H1 (cell line): ENCODE results near the gene ZBTB49. TPM values are rescaled to one million over a fixed set of nuclear protein-coding genes. Genes with fewer than 3 reads are reported as not detected.

ENCODE experiments used
- CTCF ChIA-PET: fragments of 300-600 bp; sonication (Branson Sonifier 250); formaldehyde crosslinking; loops from one replicate; lab custom pipeline; 2021; ENCODE audit not compliant: partially characterized antibody; lab: Charles Lee
- POLR2A ChIA-PET: fragments of 300-600 bp; sonication (Branson Sonifier 250); formaldehyde crosslinking; loops from one replicate; lab custom pipeline; 2021; ENCODE audit warnings: inconsistent platforms; ENCODE audit not compliant: partially characterized antibody; lab: Charles Lee
- DNase-seq, 2 experiments: peaks; one replicate each; pipeline versions ENCODE4 v3.0.0 to v3.0.0-alpha.2; 2010 to 2022; ENCODE audit warnings: low spot score in 2 of 2, low read depth in 1 of 2, mixed read lengths in 1 of 2
- FAIRE-seq: peaks from 2 replicates; lab custom pipeline; 2011; peaks lifted over from hg19 to GRCh38; lab: Jason Lieb, UNC
- H2AFZ ChIP-seq: 2 replicates; pipeline ENCODE4 v1.8.1; 2012; ENCODE audit warnings: low read length, inconsistent platforms
- H2AK5ac ChIP-seq: 2 replicates; pipeline ENCODE4 v1.6.1; 2013; ENCODE audit warnings: low read depth, low read length
- H2BK120ac ChIP-seq: replicated peaks from 2 replicates; pipeline ENCODE3; 2013; ENCODE audit warnings: low read depth, low read length, inconsistent platforms
- H2BK12ac ChIP-seq: 2 replicates; pipeline ENCODE4 v1.6.1; 2013; ENCODE audit warnings: low read depth, low read length
- H2BK15ac ChIP-seq: 2 replicates; pipeline ENCODE4 v1.6.1; 2013; ENCODE audit warnings: low read length
- H2BK20ac ChIP-seq: 2 replicates; pipeline ENCODE4 v1.6.1; 2013; ENCODE audit warnings: low read length
- H2BK5ac ChIP-seq: 2 replicates; pipeline ENCODE4 v1.6.1; 2013; ENCODE audit warnings: low read depth, low read length
- H3K14ac ChIP-seq: 2 replicates; pipeline ENCODE4 v1.6.1; 2013; ENCODE audit warnings: inconsistent platforms; ENCODE audit not compliant: insufficient read length
- H3K18ac ChIP-seq: 2 replicates; pipeline ENCODE4 v1.6.1; 2013; ENCODE audit warnings: low read length; ENCODE audit errors: extremely low read depth
- H3K23ac ChIP-seq: 2 replicates; pipeline ENCODE4 v1.6.1; 2013; ENCODE audit warnings: inconsistent platforms; ENCODE audit not compliant: insufficient read length
- H3K23me2 ChIP-seq: 2 replicates; pipeline ENCODE4 v1.6.1; 2013; ENCODE audit warnings: low read depth, low read length
- H3K27ac ChIP-seq: 2 replicates; pipeline ENCODE4 v1.6.1; 2011; ENCODE audit warnings: low read depth, low read length, inconsistent platforms
- H3K27me3 ChIP-seq, 4 experiments: replicated peaks in 1 of 4; 1 replicate in 1 of 4; 2 replicates in 3 of 4; pipeline versions ENCODE4 v1.6.1 to v1.8.1; 2011 to 2013; ENCODE audit warnings: low read length in 3 of 4, mild to moderate bottlenecking in 3 of 4, inconsistent platforms in 2 of 4, mixed read lengths in 2 of 4, moderate library complexity in 1 of 4; ENCODE audit not compliant: control insufficient read depth in 3 of 4, insufficient read depth in 3 of 4; ENCODE audit errors: extremely low read depth in 1 of 4
- H3K36me3 ChIP-seq, 4 experiments: 2 replicates each; pipeline versions ENCODE4 v1.6.1 to v1.8.1; 2011 to 2013; ENCODE audit warnings: mild to moderate bottlenecking in 4 of 4, low read length in 3 of 4, moderate library complexity in 2 of 4, control low read depth in 1 of 4, inconsistent platforms in 1 of 4; ENCODE audit not compliant: insufficient read depth in 4 of 4, control insufficient read depth in 2 of 4
- H3K4ac ChIP-seq: replicated peaks from 2 replicates; pipeline ENCODE3; 2013; ENCODE audit warnings: low read length, low read depth, mixed read lengths, inconsistent platforms; ENCODE audit not compliant: insufficient read length
- H3K4me1 ChIP-seq, 4 experiments: replicated peaks in 1 of 4; 1 replicate in 1 of 4; 2 replicates in 3 of 4; pipeline versions ENCODE4 v1.6.1 to v1.8.1; 2011 to 2013; ENCODE audit warnings: low read length in 3 of 4, inconsistent platforms in 2 of 4, mixed read lengths in 1 of 4; ENCODE audit not compliant: insufficient read depth in 4 of 4, control insufficient read depth in 3 of 4
- H3K4me2 ChIP-seq, 2 experiments: 2 replicates each; pipeline versions ENCODE4 v1.6.1 to v1.8.1; 2011 to 2013; ENCODE audit warnings: low read depth in 2 of 2, low read length in 2 of 2, control low read depth in 1 of 2, inconsistent platforms in 1 of 2, mild to moderate bottlenecking in 1 of 2; ENCODE audit not compliant: insufficient read depth in 1 of 2
- H3K4me3 ChIP-seq, 4 experiments: fragments of 200-600, 300-600 bp in 1 of 4; sonication (generic), shearing (Covaris generic), sonication (Bioruptor Twin) in 1 of 4; 2 replicates each; pipeline versions ENCODE4 v1.5.1 to v1.8.1; 2011 to 2016; ENCODE audit warnings: low read length in 4 of 4, low read depth in 3 of 4, control low read depth in 2 of 4, inconsistent platforms in 2 of 4, mild to moderate bottlenecking in 2 of 4, mixed read lengths in 1 of 4, moderate library complexity in 1 of 4; ENCODE audit not compliant: insufficient read depth in 2 of 4; ENCODE audit errors: extremely low read depth in 1 of 4
- H3K56ac ChIP-seq: replicated peaks from 2 replicates; pipeline ENCODE3; 2013; ENCODE audit warnings: low read depth, mild to moderate bottlenecking, mixed read lengths, low read length, inconsistent platforms; ENCODE audit not compliant: insufficient read length
- H3K79me1 ChIP-seq: 2 replicates; pipeline ENCODE4 v1.6.1; 2013; ENCODE audit warnings: low read depth, low read length, control low read depth
- H3K79me2 ChIP-seq, 2 experiments: 2 replicates each; pipeline versions ENCODE4 v1.6.1 to v1.8.1; 2012 to 2013; ENCODE audit warnings: low read length in 2 of 2, mild to moderate bottlenecking in 2 of 2, inconsistent platforms in 1 of 2; ENCODE audit not compliant: insufficient read depth in 2 of 2, control insufficient read depth in 1 of 2
- H3K9ac ChIP-seq, 4 experiments: replicated peaks in 1 of 4; 1 replicate in 1 of 4; 2 replicates in 3 of 4; pipeline versions ENCODE4 v1.6.1 to v1.8.1; 2011 to 2013; ENCODE audit warnings: low read depth in 3 of 4, low read length in 3 of 4, control low read depth in 2 of 4, mild to moderate bottlenecking in 2 of 4, moderate library complexity in 2 of 4, inconsistent platforms in 1 of 4; ENCODE audit errors: extremely low read depth in 1 of 4
- H3K9me3 ChIP-seq, 2 experiments: 2 replicates each; pipeline versions ENCODE4 v1.6.1 to v1.8.1; 2012 to 2013; ENCODE audit warnings: mild to moderate bottlenecking in 2 of 2, moderate library complexity in 2 of 2, control low read depth in 1 of 2, inconsistent platforms in 1 of 2, low read depth in 1 of 2, low read length in 1 of 2, mixed read lengths in 1 of 2; ENCODE audit not compliant: insufficient read depth in 2 of 2
- H4K20me1 ChIP-seq, 2 experiments: replicated peaks in 1 of 2; 2 replicates each; pipeline versions ENCODE3 to v1.8.1; 2011 to 2013; ENCODE audit warnings: inconsistent platforms in 2 of 2, low read length in 2 of 2, mild to moderate bottlenecking in 1 of 2; ENCODE audit not compliant: insufficient read depth in 2 of 2, control insufficient read depth in 1 of 2
- H4K5ac ChIP-seq: 2 replicates; pipeline ENCODE4 v1.6.1; 2013; ENCODE audit warnings: low read length, low read depth, mixed read lengths, inconsistent platforms; ENCODE audit not compliant: insufficient read length
- H4K8ac ChIP-seq: 2 replicates; pipeline ENCODE4 v1.8.0; 2013; ENCODE audit warnings: mild to moderate bottlenecking, moderate library complexity, low read length, inconsistent platforms; ENCODE audit not compliant: insufficient read depth; ENCODE audit errors: extremely low read depth
- H4K91ac ChIP-seq: replicated peaks from 2 replicates; pipeline ENCODE3; 2013; ENCODE audit warnings: low read length, mixed read lengths, inconsistent platforms; ENCODE audit not compliant: insufficient read length
- CEBPB ChIP-seq: IDR thresholded peaks from 2 replicates; pipeline ENCODE4 v1.6.1; 2012; ENCODE audit warnings: low read depth, low read length
- CREB1 ChIP-seq: IDR thresholded peaks from 2 replicates; pipeline ENCODE4 v1.6.1; 2012; ENCODE audit warnings: inconsistent platforms
- KDM5A ChIP-seq: fragments of 200-600 bp; IDR thresholded peaks from 2 replicates; pipeline ENCODE4 v1.7.1; 2012; ENCODE audit warnings: mild to moderate bottlenecking, low read length, inconsistent platforms, mixed read lengths
- RFX5 ChIP-seq: IDR thresholded peaks from 2 replicates; pipeline ENCODE4 v1.6.1; 2011; ENCODE audit warnings: low read depth, low read length, improper control_type of control experiment, borderline replicate concordance
- SUZ12 ChIP-seq: fragments of 200-600 bp; sonication (generic); IDR thresholded peaks from 2 replicates; pipeline ENCODE4 v1.6.1; 2012; ENCODE audit warnings: mild to moderate bottlenecking, inconsistent platforms, low read length, moderate library complexity, mixed read lengths
- WGBS, 2 experiments: shearing (Covaris generic) in 1 of 2; methylation state at CpG; one replicate each; pipeline versions ENCODE4 v1.1.6 to v1.1.7; 2013 to 2015; ENCODE audit warnings: low lambda C conversion rate in 2 of 2, mixed read lengths in 2 of 2, inconsistent platforms in 1 of 2, low coverage in 1 of 2, missing lambda C conversion rate in 1 of 2; ENCODE audit not compliant: insufficient replicate concordance in 2 of 2, insufficient coverage in 1 of 2, insufficient read length in 1 of 2; ENCODE audit errors: extremely low coverage in 1 of 2, missing lambda C conversion rate in 1 of 2; 5-methylcytosine and 5-hydroxymethylcytosine counted together
- polyA plus RNA-seq, 7 experiments: library from polyadenylated mRNA; depleted of rRNA in 3 of 7; stranded (reverse) in 5 of 7; unstranded in 2 of 7; fragments of >200 nt in 5 of 7; fragments of 200-250 nt in 2 of 7; gene quantifications; 1 replicate in 5 of 7; 2 replicates in 1 of 7; 4 replicates in 1 of 7; pipeline versions ENCODE4 v1.2.1 to v1.2.3, GENCODE V29; 2011 to 2013; ENCODE audit warnings: missing spikeins in 2 of 7, mixed read lengths in 2 of 7
- total RNA-seq: library from RNA; stranded (reverse); fragmentation: NEBNext Ultra II Directional; extraction: Animal tissue kit (Norgen Biotek cat#: 25700); gene quantifications from 2 replicates; pipeline ENCODE4 v1.2.1, GENCODE V29; 2021
- TF ChIP-seq, protein P1 (sequence below): IDR thresholded peaks from 2 replicates; pipeline ENCODE4 v1.6.1; 2011; ENCODE audit warnings: low read depth, mild to moderate bottlenecking, low read length; ENCODE audit not compliant: insufficient read depth

Gene ZBTB49
- total and polyA plus RNA-seq, 2 of the 8 experiments (the other 6 are each of a cell fraction or from before 2014, with no cell fraction given), result 4.2 to 6.8 TPM

DNA sequence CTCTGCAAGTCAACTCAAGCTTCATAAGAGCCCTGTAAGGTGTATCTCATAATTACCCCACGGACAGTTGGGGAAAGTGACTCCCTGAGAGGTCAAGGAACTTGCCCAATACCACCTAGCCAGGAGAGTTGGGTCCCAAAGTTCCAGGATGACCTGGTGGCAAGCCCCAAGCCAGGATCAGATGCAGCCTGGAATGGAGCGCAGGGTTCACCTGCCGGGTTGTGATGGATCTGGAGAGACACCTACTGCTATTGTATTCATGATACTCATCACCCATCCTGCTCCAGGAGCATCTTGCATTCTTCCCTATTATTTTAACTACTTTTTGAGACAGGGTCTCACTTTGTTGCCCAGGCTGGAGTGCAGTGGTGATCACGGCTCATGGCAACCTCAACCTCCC is 36.1 kb downstream of the ZBTB49 start:
- Histone ChIP-seq H3K9ac (no peak overlapping the region), H4K20me1 (no peaks in the 10 kb centered on the region), H2BK20ac (no peak overlapping the region), H4K5ac (no peak overlapping the region), H3K23me2 (no peaks in the 10 kb centered on the region), H2BK15ac (no peak overlapping the region), H3K4me2 (no peak overlapping the region), H3K79me2 (no peaks in the 10 kb centered on the region), H3K18ac (no peak overlapping the region), H4K8ac (no peak overlapping the region), H3K27me3 (no peaks in the 10 kb centered on the region), H3K56ac (no peak overlapping the region), H2BK5ac (no peak overlapping the region), H3K23ac (no peak overlapping the region), H3K79me1 (0 out of 2 replicates have a peak, but pooled peaks cover 3% of the 10 kb centered on the region), H2BK120ac (no peak overlapping the region), H3K14ac (no peak overlapping the region), H2AFZ (no peak overlapping the region), H3K4me3 (no peak overlapping the region), H3K36me3 (peaks cover 0 to 9% (median 3%) of the 10 kb centered on the region in 4 experiments; a peak in 3 of 8 replicates), H2AK5ac (no peak overlapping the region), H3K9me3 (no peaks in the 10 kb centered on the region), H3K4me1 (peaks cover 0 to 6% (median 1%) of the 10 kb centered on the region in 4 experiments; a peak in 2 of 7 replicates), H4K91ac (no peak overlapping the region), H3K27ac (no peak overlapping the region), H3K4ac (no peak overlapping the region), H2BK12ac (no peak overlapping the region)
- WGBS, 2 experiments, result 91% methylated on average over 4 of the region's 4 CpGs; no CpG with 5 or more reads in 1 of the 2 experiments
- DNase-seq (no peak), FAIRE-seq (no peak)
- no peak for TF ChIP-seq KDM5A
- TF ChIP-seq, protein P1, sequence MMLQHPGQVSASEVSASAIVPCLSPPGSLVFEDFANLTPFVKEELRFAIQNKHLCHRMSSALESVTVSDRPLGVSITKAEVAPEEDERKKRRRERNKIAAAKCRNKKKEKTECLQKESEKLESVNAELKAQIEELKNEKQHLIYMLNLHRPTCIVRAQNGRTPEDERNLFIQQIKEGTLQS, result no peak
- TF ChIP-seq CREB1, result no peak
- TF ChIP-seq SUZ12, result no peak
- no peak for TF ChIP-seq RFX5
- TF ChIP-seq CEBPB, result no peak
- ChIA-PET POLR2A (no interaction called here), CTCF (interaction anchor here (0.8 to 2.3 kb wide), 2 partner anchors 8 to 29 kb away, joined by 3 to 7 read pairs; no protein-coding TSS in a partner anchor)
